H9 (cell line): ENCODE data around the gene SLC12A8. TPM values are rescaled to one million over a fixed set of nuclear protein-coding genes. Genes with fewer than 3 reads are reported as not detected.

Experiments
- DNase-seq: peaks from one replicate; pipeline ENCODE4 v3.0.0-alpha.2; 2017
- H2AFZ ChIP-seq: one replicate; pipeline ENCODE4 v1.6.1; 2013; ENCODE audit warnings: mild to moderate bottlenecking, low read length, control low read depth, moderate library complexity
- H2AK5ac ChIP-seq: 2 replicates; pipeline ENCODE4 v1.6.1; 2013; ENCODE audit warnings: low read length, control low read depth, mixed read lengths; ENCODE audit not compliant: insufficient read length
- H2BK120ac ChIP-seq: one replicate; pipeline ENCODE4 v1.6.1; 2013; ENCODE audit warnings: low read depth, mild to moderate bottlenecking, low read length, control low read depth, inconsistent platforms; ENCODE audit not compliant: poor library complexity, severe bottlenecking
- H2BK12ac ChIP-seq: 2 replicates; pipeline ENCODE4 v1.6.1; 2013; ENCODE audit warnings: low read length, control low read depth, mixed read lengths, low read depth; ENCODE audit not compliant: insufficient read length
- H2BK15ac ChIP-seq: 2 replicates; pipeline ENCODE4 v1.6.1; 2013; ENCODE audit warnings: low read depth, low read length, control low read depth
- H2BK20ac ChIP-seq: one replicate; pipeline ENCODE4 v1.6.1; 2013; ENCODE audit warnings: low read depth, mild to moderate bottlenecking, low read length, control low read depth, inconsistent platforms; ENCODE audit not compliant: poor library complexity, severe bottlenecking
- H2BK5ac ChIP-seq: 2 replicates; pipeline ENCODE4 v1.6.1; 2013; ENCODE audit warnings: low read length, control low read depth, mixed read lengths; ENCODE audit not compliant: insufficient read length
- H3K14ac ChIP-seq: 2 replicates; pipeline ENCODE4 v1.6.1; 2013; ENCODE audit warnings: low read length, control low read depth; ENCODE audit not compliant: insufficient read depth
- H3K18ac ChIP-seq: 2 replicates; pipeline ENCODE4 v1.6.1; 2013; ENCODE audit warnings: low read depth, mild to moderate bottlenecking, mixed read lengths, low read length, control low read depth; ENCODE audit not compliant: insufficient read length
- H3K23ac ChIP-seq: 2 replicates; pipeline ENCODE4 v1.6.1; 2013; ENCODE audit warnings: low read length, control low read depth, mixed read lengths, low read depth; ENCODE audit not compliant: insufficient read length
- H3K23me2 ChIP-seq: 2 replicates; pipeline ENCODE4 v1.6.1; 2013; ENCODE audit warnings: low read depth, mild to moderate bottlenecking, mixed read lengths, low read length, control low read depth; ENCODE audit not compliant: insufficient read length, poor library complexity, severe bottlenecking
- H3K27ac ChIP-seq: 2 replicates; pipeline ENCODE4 v1.5.1; 2013; ENCODE audit warnings: low read length, control low read depth, mixed read lengths, low read depth; ENCODE audit not compliant: insufficient read length
- H3K27me3 ChIP-seq: 2 replicates; pipeline ENCODE4 v1.6.1; 2013; ENCODE audit warnings: low read length, control low read depth, inconsistent platforms; ENCODE audit not compliant: insufficient read depth
- H3K4ac ChIP-seq: 2 replicates; pipeline ENCODE4 v1.6.1; 2013; ENCODE audit warnings: low read depth, mild to moderate bottlenecking, control low read depth, inconsistent platforms, low read length, moderate library complexity
- H3K4me1 ChIP-seq: 2 replicates; pipeline ENCODE4 v1.6.1; 2013; ENCODE audit warnings: low read length, control low read depth, inconsistent platforms; ENCODE audit not compliant: insufficient read depth
- H3K4me2 ChIP-seq: 2 replicates; pipeline ENCODE4 v1.6.1; 2013; ENCODE audit warnings: low read length, control low read depth, mixed read lengths; ENCODE audit not compliant: insufficient read length, insufficient read depth
- H3K56ac ChIP-seq: 2 replicates; pipeline ENCODE4 v1.6.1; 2013; ENCODE audit warnings: low read depth, mild to moderate bottlenecking, mixed read lengths, low read length, control low read depth; ENCODE audit not compliant: insufficient read length
- H3K79me1 ChIP-seq: 2 replicates; pipeline ENCODE4 v1.6.1; 2013; ENCODE audit warnings: low read depth, mild to moderate bottlenecking, moderate library complexity, low read length, control low read depth, inconsistent platforms; ENCODE audit not compliant: insufficient read depth, poor library complexity, severe bottlenecking
- H3K79me2 ChIP-seq: 2 replicates; pipeline ENCODE4 v1.6.1; 2013; ENCODE audit warnings: low read length, control low read depth, inconsistent platforms; ENCODE audit not compliant: insufficient read depth
- H3K9ac ChIP-seq: 2 replicates; pipeline ENCODE4 v1.6.1; 2013; ENCODE audit warnings: low read length, control low read depth, mixed read lengths; ENCODE audit not compliant: insufficient read length; ENCODE audit errors: extremely low read depth
- H3K9me3 ChIP-seq: one replicate; pipeline ENCODE4 v1.6.1; 2013; ENCODE audit warnings: low read depth, low read length, inconsistent platforms; ENCODE audit not compliant: control insufficient read depth
- H3T11ph ChIP-seq: one replicate; pipeline ENCODE4 v1.6.1; 2013; ENCODE audit warnings: mild to moderate bottlenecking, low read length, control low read depth, inconsistent platforms
- H4K20me1 ChIP-seq: one replicate; pipeline ENCODE4 v1.6.1; 2013; ENCODE audit not compliant: control insufficient read depth, insufficient read length, insufficient read depth
- H4K5ac ChIP-seq: 2 replicates; pipeline ENCODE4 v1.6.1; 2013; ENCODE audit warnings: low read depth, mild to moderate bottlenecking, mixed read lengths, low read length, control low read depth; ENCODE audit not compliant: insufficient read length
- H4K8ac ChIP-seq: replicated peaks from 2 replicates; pipeline ENCODE4 v1.6.1; 2013; ENCODE audit warnings: low read length, control low read depth, mixed read lengths, low read depth; ENCODE audit not compliant: insufficient read length
- H4K91ac ChIP-seq: 2 replicates; pipeline ENCODE4 v1.6.1; 2013; ENCODE audit warnings: low read depth, mild to moderate bottlenecking, moderate library complexity, mixed read lengths, low read length, control low read depth; ENCODE audit not compliant: insufficient read length
- H3K27ac Mint-ChIP-seq, 3 experiments: 2 replicates in 2 of 3; 3 replicates in 1 of 3; pipeline ENCODE4 v1.8.0; 2020 to 2021; ENCODE audit warnings: mixed read lengths in 3 of 3, mild to moderate bottlenecking in 1 of 3, moderate library complexity in 1 of 3
- H3K27me3 Mint-ChIP-seq: 2 replicates; pipeline ENCODE4 v1.8.0; 2021; ENCODE audit warnings: low read depth, mild to moderate bottlenecking, moderate library complexity, mixed read lengths
- H3K36me3 Mint-ChIP-seq, 3 experiments: 2 replicates in 2 of 3; 3 replicates in 1 of 3; pipeline ENCODE4 v1.8.0; 2020 to 2021; ENCODE audit warnings: low read depth in 3 of 3, mixed read lengths in 3 of 3; ENCODE audit not compliant: insufficient read depth in 1 of 3
- H3K4me1 Mint-ChIP-seq, 2 experiments: 2 replicates each; pipeline ENCODE4 v1.8.0; 2020; ENCODE audit warnings: mixed read lengths in 2 of 2
- H3K4me3 Mint-ChIP-seq, 2 experiments: 2 replicates in 1 of 2; 3 replicates in 1 of 2; pipeline ENCODE4 v1.8.0; 2020 to 2021; ENCODE audit warnings: mild to moderate bottlenecking in 2 of 2, mixed read lengths in 2 of 2, moderate library complexity in 1 of 2
- H3K9me3 Mint-ChIP-seq, 2 experiments: 2 replicates in 1 of 2; 3 replicates in 1 of 2; pipeline ENCODE4 v1.8.0; 2020; ENCODE audit warnings: mild to moderate bottlenecking in 2 of 2, mixed read lengths in 2 of 2, moderate library complexity in 1 of 2
- WGBS: extraction: QIAGEN DNeasy Blood & Tissue Kit; methylation state at CpG from one replicate; pipeline ENCODE4 v1.1.7; 2013; ENCODE audit warnings: missing lambda C conversion rate, low lambda C conversion rate, mixed read lengths; ENCODE audit not compliant: insufficient read length; ENCODE audit errors: extremely low coverage; 5-methylcytosine and 5-hydroxymethylcytosine counted together
- total RNA-seq: library from RNA; stranded (reverse); gene quantifications from 2 replicates; pipeline ENCODE4 v1.2.1, GENCODE V29; 2021
- TF ChIP-seq, protein P1 (sequence below): fragments of 200-600 bp; sonication (generic); conservative IDR thresholded peaks from 3 replicates; pipeline ENCODE4 v1.8.0; 2021; ENCODE audit warnings: antibody characterized with exemption, mild to moderate bottlenecking

SLC12A8 gene
- total RNA-seq, 1 experiment from 2014 or later = 8.2 TPM

DNA sequence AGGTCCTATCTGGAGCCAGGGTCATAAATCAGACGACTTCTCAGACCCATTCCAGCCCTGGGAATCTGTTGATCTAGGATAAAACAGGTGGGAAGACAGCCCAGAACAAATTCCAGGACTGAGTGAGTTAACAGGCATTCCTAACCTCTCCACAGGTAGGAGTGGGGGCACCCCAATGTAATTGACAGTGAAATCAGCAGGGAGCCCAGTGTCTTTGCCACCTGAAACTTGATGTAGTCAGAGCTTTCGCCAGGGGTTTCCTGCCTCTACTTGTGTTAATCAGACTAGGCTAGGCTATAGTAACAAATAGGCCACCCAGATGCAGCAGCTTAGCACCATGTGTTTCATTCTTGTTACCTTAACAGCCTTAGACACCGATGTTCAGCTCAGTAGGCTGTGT, 154.0 kb downstream of the SLC12A8 start:
- no peak overlapping the region for H3K27ac Mint-ChIP-seq
- Histone ChIP-seq H4K91ac (no peak overlapping the region), H3K79me1 (no peaks in the 10 kb centered on the region), H3K56ac (no peak overlapping the region), H3K4ac (no peak overlapping the region), H3K27ac (no peak overlapping the region), H2BK15ac (no peak overlapping the region), H2AK5ac (no peak overlapping the region), H2BK12ac (no peak overlapping the region), H3K18ac (no peak overlapping the region), H3K4me1 (no peaks in the 10 kb centered on the region), H3K14ac (no peak overlapping the region), H4K5ac (no peak overlapping the region), H3K9ac (no peak overlapping the region), H2BK20ac (no peak overlapping the region), H3K79me2 (no peaks in the 10 kb centered on the region), H4K20me1 (no peaks in the 10 kb centered on the region), H3K23ac (no peak overlapping the region), H2BK120ac (no peak overlapping the region), H4K8ac (no peak overlapping the region), H3K4me2 (no peak overlapping the region), H3K27me3 (peaks cover 14% of the 10 kb centered on the region; the same call in 1 of the 2 replicates), H2AFZ (no peak overlapping the region), H3T11ph (no peak overlapping the region), H3K23me2 (peaks cover 14% of the 10 kb centered on the region), H3K9me3 (no peaks in the 10 kb centered on the region), H2BK5ac (no peak overlapping the region)
- H3K27me3 Mint-ChIP-seq = peaks cover 77% of the 10 kb centered on the region
- DNase-seq = no peak
- peaks cover 52 to 53% of the 10 kb centered on the region in 2 experiments for H3K4me1 Mint-ChIP-seq
- H3K4me3 Mint-ChIP-seq = no peak overlapping the region
- TF ChIP-seq, protein P1, sequence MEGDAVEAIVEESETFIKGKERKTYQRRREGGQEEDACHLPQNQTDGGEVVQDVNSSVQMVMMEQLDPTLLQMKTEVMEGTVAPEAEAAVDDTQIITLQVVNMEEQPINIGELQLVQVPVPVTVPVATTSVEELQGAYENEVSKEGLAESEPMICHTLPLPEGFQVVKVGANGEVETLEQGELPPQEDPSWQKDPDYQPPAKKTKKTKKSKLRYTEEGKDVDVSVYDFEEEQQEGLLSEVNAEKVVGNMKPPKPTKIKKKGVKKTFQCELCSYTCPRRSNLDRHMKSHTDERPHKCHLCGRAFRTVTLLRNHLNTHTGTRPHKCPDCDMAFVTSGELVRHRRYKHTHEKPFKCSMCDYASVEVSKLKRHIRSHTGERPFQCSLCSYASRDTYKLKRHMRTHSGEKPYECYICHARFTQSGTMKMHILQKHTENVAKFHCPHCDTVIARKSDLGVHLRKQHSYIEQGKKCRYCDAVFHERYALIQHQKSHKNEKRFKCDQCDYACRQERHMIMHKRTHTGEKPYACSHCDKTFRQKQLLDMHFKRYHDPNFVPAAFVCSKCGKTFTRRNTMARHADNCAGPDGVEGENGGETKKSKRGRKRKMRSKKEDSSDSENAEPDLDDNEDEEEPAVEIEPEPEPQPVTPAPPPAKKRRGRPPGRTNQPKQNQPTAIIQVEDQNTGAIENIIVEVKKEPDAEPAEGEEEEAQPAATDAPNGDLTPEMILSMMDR = no peak
- peaks cover 0 to 5% of the 10 kb centered on the region in 2 experiments; a peak in 2 of 5 replicates for H3K9me3 Mint-ChIP-seq
- WGBS = no CpG with 5 or more reads among the region's 3 CpGs
- H3K36me3 Mint-ChIP-seq = no peaks in the 10 kb centered on the region
